Right lobe of liver (tissue), 4 donors: Measurements from ENCODE around the gene FAT3.

Experiments
- CTCF ChIP-seq, 4 donors: fragments of 200-600 bp in 3 of 4; fragments of 450-650 bp in 1 of 4; IDR thresholded peaks; one replicate each; pipeline versions ENCODE4 v1.5.1 to v1.8.0; 2016 to 2022; ENCODE audit warnings: antibody characterized with exemption in 4 of 4, mild to moderate bottlenecking in 2 of 4
- POLR2A ChIP-seq: fragments of 450-650 bp; IDR thresholded peaks from one replicate; pipeline ENCODE4 v1.6.1; 2017; ENCODE audit warnings: antibody characterized with exemption, mild to moderate bottlenecking
- donor health status: DM: no; HTN: no; CAD: no.
- donor health status: DM: no; HTN: no; CAD: no.
- donor health status: DM: no; HTN: yes; CAD: no.

GRCh38 chr11:92224054-92224406 is 588 bp upstream of the FAT3 start:
- TF ChIP-seq CTCF (IDR thresholded peaks at IDR 0.05) = no peak
- TF ChIP-seq POLR2A = no peak
